ENCODE measurements around the gene KLRD1. TPM values are rescaled to one million over a fixed set of nuclear protein-coding genes. Genes with fewer than 3 reads are reported as not detected.
"Not testable (repeated sequence)": the region's sequence is repeated elsewhere in the genome, so short reads cannot be mapped to it uniquely, and the experiment has no call there.

The KLRD1 gene
- total and polyA plus RNA-seq, 2 experiments from 2014 or later = 0.30 to 0.70 TPM

DNA sequence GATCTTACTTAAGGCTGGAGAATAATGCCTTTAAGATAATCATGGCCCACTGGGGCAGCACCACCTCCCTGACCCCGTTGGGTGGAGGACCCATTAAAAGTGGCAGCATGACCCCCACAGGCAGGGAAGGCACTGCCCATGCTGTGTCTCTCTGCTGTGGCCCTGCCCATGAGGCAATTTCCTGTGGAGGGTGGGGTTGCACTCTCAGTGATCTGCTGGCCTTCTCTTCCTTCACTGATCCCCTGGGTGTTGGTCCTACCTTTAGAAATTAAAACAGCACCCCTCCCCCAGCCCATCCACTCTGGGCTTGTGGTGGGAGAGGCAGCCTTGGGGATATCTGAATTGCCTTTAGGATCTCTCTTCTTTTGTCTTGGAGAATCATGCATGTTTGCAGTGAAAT lies 64.9 kb downstream of the KLRD1 start:
- DNase-seq (ENCODE audit: low spot score) = no peak
- 50% methylated on average over 1 of the region's 1 CpG for WGBS (ENCODE audit: low lambda C conversion rate, missing lambda C conversion rate)

DNA sequence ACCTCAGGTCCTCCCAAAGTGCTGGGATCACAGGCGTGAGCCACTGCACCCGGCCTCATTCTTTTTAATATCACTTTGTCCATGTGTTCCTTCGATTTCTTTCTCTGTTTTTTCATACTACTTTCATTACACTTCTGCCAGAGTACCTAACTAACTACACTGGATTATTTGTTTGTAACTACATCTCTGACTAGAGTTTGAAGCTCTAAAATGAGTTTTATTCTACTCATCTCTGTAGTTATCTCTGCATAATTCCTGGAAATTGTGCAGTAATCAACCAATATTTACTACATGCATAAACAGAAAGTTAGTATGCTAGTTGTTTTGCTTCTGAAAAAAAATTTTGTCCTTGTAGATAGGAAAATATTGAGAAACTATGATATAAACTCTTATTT lies 67.0 kb downstream of the KLRD1 start:
- no peaks in the 10 kb centered on the region for H4K20me1 ChIP-seq (ENCODE audit: insufficient read depth, poor library complexity, severe bottlenecking)
- 93% methylated on average over 3 of the region's 3 CpGs for WGBS (ENCODE audit: low lambda C conversion rate, missing lambda C conversion rate)

More for the DNA sequence above, 64.9 kb downstream of the KLRD1 start:
- Histone ChIP-seq H3K9me2 (replicated peaks; ENCODE audit: insufficient read depth) (no peaks in the 10 kb centered on the region), H4K20me1 (ENCODE audit: insufficient read depth, poor library complexity, severe bottlenecking) (no peaks in the 10 kb centered on the region), H3K27ac (peak overlapping the region; percentile 30), H3K9me3 (ENCODE audit: low read depth) (no peaks in the 10 kb centered on the region), H2AFZ (no peak overlapping the region), H3K4me2 (peak overlapping the region; percentile 25), H3K36me3 (replicated peaks; ENCODE audit: insufficient read depth, low read depth) (no peaks in the 10 kb centered on the region), H3K4me1 (ENCODE audit: insufficient read depth) (no peaks in the 10 kb centered on the region), H3K4me3 (no peak overlapping the region), H3K79me2 (peaks cover 2% of the 10 kb centered on the region), H3K27me3 (no peaks in the 10 kb centered on the region)
- no peak for TF ChIP-seq EZH2phosphoT487 (IDR thresholded peaks at IDR 0.05; ENCODE audit: low read depth, severe bottlenecking, unreplicated experiment)
- no peak for TF ChIP-seq EZH2 (IDR thresholded peaks at IDR 0.05; ENCODE audit: borderline replicate concordance)
- TF ChIP-seq, protein P1, sequence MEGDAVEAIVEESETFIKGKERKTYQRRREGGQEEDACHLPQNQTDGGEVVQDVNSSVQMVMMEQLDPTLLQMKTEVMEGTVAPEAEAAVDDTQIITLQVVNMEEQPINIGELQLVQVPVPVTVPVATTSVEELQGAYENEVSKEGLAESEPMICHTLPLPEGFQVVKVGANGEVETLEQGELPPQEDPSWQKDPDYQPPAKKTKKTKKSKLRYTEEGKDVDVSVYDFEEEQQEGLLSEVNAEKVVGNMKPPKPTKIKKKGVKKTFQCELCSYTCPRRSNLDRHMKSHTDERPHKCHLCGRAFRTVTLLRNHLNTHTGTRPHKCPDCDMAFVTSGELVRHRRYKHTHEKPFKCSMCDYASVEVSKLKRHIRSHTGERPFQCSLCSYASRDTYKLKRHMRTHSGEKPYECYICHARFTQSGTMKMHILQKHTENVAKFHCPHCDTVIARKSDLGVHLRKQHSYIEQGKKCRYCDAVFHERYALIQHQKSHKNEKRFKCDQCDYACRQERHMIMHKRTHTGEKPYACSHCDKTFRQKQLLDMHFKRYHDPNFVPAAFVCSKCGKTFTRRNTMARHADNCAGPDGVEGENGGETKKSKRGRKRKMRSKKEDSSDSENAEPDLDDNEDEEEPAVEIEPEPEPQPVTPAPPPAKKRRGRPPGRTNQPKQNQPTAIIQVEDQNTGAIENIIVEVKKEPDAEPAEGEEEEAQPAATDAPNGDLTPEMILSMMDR (IDR thresholded peaks at IDR 0.05; ENCODE audit: poor library complexity) = no peak

DNA sequence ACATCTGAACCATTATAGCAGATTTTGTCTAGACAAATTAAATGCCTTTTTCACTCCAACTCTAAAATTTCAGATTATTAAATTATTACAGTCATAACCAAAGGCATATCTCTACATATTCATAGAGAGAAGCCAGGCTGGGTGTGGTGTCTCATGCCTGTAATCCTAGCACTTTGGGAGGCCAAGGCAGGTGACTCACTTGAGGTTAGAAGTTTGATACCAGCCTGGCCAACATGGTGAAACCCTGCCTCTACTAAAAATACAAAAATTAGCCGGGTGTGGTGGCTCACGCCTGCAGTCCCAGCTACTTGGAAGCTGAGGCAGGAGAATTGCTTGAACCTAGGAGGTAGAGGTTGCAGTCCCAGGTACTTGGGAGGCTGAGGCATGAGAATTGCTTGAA lies 71.1 kb downstream of the KLRD1 start:
- not testable (repeated sequence) for H3K4me3 ChIP-seq; H2AFZ ChIP-seq; H3K36me3 ChIP-seq (replicated peaks; ENCODE audit: insufficient read depth, low read depth); H3K4me1 ChIP-seq (ENCODE audit: insufficient read depth); H3K9me2 ChIP-seq (replicated peaks; ENCODE audit: insufficient read depth); H3K79me2 ChIP-seq; DNase-seq (ENCODE audit: low spot score); H3K9me3 ChIP-seq (ENCODE audit: low read depth); H3K27me3 ChIP-seq; H3K27ac ChIP-seq; H4K20me1 ChIP-seq (ENCODE audit: insufficient read depth, poor library complexity, severe bottlenecking); H3K4me2 ChIP-seq
- WGBS (ENCODE audit: low lambda C conversion rate, missing lambda C conversion rate) = 88% methylated on average over 2 of the region's 2 CpGs

More for the DNA sequence above, 67.0 kb downstream of the KLRD1 start:
- Histone ChIP-seq H3K9me3 (ENCODE audit: low read depth) (no peaks in the 10 kb centered on the region), H3K27ac (no peak overlapping the region), H3K9me2 (replicated peaks; ENCODE audit: insufficient read depth) (no peaks in the 10 kb centered on the region), H3K4me1 (ENCODE audit: insufficient read depth) (no peaks in the 10 kb centered on the region), H3K4me3 (no peak overlapping the region), H3K36me3 (replicated peaks; ENCODE audit: insufficient read depth, low read depth) (no peaks in the 10 kb centered on the region), H2AFZ (no peak overlapping the region), H3K27me3 (no peaks in the 10 kb centered on the region), H3K4me2 (no peak overlapping the region), H3K79me2 (no peaks in the 10 kb centered on the region)
- no peak for DNase-seq (ENCODE audit: low spot score)
- TF ChIP-seq EZH2phosphoT487 (IDR thresholded peaks at IDR 0.05; ENCODE audit: low read depth, severe bottlenecking, unreplicated experiment) (no peak), EZH2 (IDR thresholded peaks at IDR 0.05; ENCODE audit: borderline replicate concordance) (no peak)
- TF ChIP-seq, protein P1 (IDR thresholded peaks at IDR 0.05; ENCODE audit: poor library complexity) = no peak

Other genes starting within 250 kb of the KLRD1 start
- gene CLEC1A, start 208.9 kb upstream of the KLRD1 start, total RNA-seq = 3.0 and 6.4 TPM in 2 replicates
- 3.6 and 4.2 TPM in 2 replicates for gene CLEC1A, start 208.9 kb upstream of the KLRD1 start, polyA plus RNA-seq
- gene CLEC7A, start 177.7 kb upstream of the KLRD1 start, total RNA-seq = 1.1 and 2.3 TPM in 2 replicates
- 1.3 and 2.3 TPM in 2 replicates for gene CLEC7A, start 177.7 kb upstream of the KLRD1 start, polyA plus RNA-seq
- 7.3 and 15.1 TPM in 2 replicates for gene OLR1, start 135.7 kb upstream of the KLRD1 start, total RNA-seq
- 6.4 and 20.8 TPM in 2 replicates for gene OLR1, start 135.7 kb upstream of the KLRD1 start, polyA plus RNA-seq
- 0.03 TPM in 1 of 2 replicates, not detected in the other for gene TMEM52B, start 128.8 kb upstream of the KLRD1 start, total RNA-seq
- 1.0 and 1.8 TPM in 2 replicates for gene TMEM52B, start 128.8 kb upstream of the KLRD1 start, polyA plus RNA-seq
- 77.9 and 93.5 TPM in 2 replicates for gene GABARAPL1, start 95.0 kb upstream of the KLRD1 start, total RNA-seq
- gene GABARAPL1, start 95.0 kb upstream of the KLRD1 start, polyA plus RNA-seq = 77.7 and 101 TPM in 2 replicates
- gene KLRK1, start 82.2 kb downstream of the KLRD1 start, total RNA-seq = not detected in 2 replicates
- 0.23 and 0.52 TPM in 2 replicates for gene KLRK1, start 82.2 kb downstream of the KLRD1 start, polyA plus RNA-seq
- gene KLRC4, start 101.9 kb downstream of the KLRD1 start, total RNA-seq = 0.28 TPM in 1 of 2 replicates, not detected in the other
- gene KLRC4, start 101.9 kb downstream of the KLRD1 start, polyA plus RNA-seq = not detected in 2 replicates
- not detected in 2 replicates for gene KLRC3, start 112.7 kb downstream of the KLRD1 start, total RNA-seq
- 0.28 TPM in 1 of 2 replicates, not detected in the other for gene KLRC3, start 112.7 kb downstream of the KLRD1 start, polyA plus RNA-seq
- gene KLRC2, start 128.1 kb downstream of the KLRD1 start, total RNA-seq = 0.52 and 2.0 TPM in 2 replicates
- 1.3 TPM in 1 of 2 replicates, not detected in the other for gene KLRC2, start 128.1 kb downstream of the KLRD1 start, polyA plus RNA-seq
- not detected in 2 replicates for gene KLRC1, start 145.5 kb downstream of the KLRD1 start, total RNA-seq
- not detected in 2 replicates for gene KLRC1, start 145.5 kb downstream of the KLRD1 start, polyA plus RNA-seq
- gene EIF2S3B, start 198.0 kb downstream of the KLRD1 start, total RNA-seq = 1.3 and 1.4 TPM in 2 replicates
- not detected in 2 replicates for gene EIF2S3B, start 198.0 kb downstream of the KLRD1 start, polyA plus RNA-seq